Measurements from ENCODE around the gene PDCD1.

Gene PDCD1

DNA sequence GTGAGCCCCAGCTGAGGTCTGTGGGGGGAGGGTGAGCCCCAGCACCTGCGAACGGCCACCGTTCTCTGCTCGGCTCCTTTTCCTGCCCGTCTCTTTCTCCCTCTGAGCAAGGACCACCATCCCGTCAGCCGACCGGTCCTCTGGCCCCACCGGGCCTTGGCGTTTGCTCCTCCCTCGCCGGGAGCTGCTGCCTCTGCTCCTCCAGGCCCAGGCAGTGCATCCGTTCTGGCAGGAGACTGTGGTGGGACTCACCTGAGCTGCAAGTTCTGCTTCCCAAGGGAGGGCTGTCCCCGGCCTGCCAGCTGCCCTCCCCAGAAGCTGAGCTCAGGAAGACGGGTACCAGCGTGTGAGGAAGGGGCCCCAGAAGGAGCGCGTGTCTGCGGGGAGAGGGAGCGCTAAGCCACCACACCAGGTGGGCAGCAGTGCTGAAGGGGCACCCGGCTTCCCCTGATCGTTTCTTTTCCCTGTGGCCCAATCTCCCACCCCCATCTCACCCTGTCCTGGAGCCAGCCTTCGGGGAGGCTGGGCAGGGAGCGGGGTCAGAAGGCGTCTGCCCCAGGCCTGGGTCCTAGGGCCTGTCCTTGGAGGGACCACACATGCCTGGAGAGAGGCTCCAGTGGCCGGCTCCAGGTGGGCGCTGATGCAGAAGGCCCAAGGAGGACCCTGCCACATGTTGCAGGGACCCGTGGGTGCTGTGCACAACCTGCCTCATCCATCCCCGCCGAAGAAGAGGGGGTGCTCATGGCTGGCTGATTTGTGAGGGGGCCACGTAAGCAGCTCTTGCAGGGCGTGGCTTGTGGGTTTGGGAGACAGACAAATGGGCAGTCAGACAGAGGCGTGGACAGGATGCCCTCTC, 8.3 kb upstream of the PDCD1 start:
- in situ Hi-C loops (cut with MboI; ENCODE audit: low sequenced_read_pairs), result no loop called here

DNA sequence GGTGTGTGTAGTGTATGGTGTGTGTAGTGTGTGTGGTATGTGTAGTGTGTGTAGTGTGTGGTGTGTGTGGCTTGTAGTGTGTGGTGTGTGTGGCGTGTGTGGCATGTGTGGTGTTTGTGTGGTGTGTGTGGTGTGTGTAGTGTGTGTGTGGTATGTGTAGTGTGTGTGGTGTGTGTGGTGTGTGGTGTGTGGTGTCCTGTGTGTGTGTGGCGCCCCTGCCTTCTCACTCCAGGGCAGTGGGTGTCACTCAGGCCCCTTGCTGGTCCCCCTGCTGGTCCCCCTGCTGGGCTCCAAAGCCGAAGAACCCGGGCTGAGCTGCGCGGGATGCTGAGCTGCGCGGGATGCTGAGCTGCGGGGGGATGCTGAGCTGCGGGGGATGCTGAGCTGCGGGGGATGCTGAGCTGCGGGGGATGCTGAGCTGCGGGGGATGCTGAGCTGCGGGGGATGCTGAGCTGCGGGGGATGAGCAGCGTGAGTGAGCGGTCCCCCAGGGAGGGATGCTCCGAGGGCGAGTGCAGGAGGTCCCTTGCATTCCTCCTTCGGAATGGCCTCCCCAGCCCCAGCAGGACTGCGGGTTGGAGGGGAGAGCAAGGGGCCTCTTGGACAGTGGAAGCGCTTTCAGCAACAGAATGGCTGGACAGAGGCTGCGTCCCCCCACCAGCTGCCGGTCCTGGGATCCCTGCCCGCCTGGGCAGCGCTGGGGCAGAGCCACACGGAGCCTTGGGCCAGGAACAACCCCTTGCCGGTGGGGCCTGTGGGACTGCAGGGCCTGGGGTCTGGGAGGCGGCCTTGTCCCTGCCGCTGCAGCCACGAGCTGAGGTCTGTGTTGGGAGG, 7.5 kb upstream of the PDCD1 start:
- in situ Hi-C loops (cut with MboI; ENCODE audit: low sequenced_read_pairs), result no loop called here

DNA sequence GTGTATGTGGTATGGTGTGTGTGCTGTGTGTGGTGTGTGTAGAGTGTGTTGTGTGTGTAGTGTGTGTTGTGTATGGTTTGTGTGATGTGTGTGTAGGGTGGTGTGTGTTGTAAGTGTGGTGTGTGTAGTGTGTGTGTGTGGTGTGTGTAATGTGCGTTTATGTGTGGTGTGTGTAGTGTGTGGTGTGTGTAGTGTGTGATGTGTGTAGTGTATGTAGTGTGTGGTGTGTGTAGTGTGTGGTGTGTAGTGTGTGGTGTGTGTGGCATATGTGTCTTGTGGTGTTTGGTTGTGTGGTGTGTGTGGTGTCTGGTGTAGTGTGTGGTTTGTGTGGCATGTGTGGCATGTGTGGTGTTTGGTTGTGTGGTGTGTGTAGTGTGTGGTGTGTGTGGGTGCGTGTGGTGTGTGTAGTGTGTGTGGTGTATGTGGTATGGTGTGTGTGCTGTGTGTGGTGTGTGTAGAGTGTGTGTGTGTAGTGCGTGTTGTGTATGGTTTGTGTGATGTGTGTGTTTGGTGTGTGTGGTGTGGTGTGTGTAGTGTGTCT, 6.8 kb upstream of the PDCD1 start:
- in situ Hi-C loops (cut with MboI; ENCODE audit: low sequenced_read_pairs), result no loop called here

DNA sequence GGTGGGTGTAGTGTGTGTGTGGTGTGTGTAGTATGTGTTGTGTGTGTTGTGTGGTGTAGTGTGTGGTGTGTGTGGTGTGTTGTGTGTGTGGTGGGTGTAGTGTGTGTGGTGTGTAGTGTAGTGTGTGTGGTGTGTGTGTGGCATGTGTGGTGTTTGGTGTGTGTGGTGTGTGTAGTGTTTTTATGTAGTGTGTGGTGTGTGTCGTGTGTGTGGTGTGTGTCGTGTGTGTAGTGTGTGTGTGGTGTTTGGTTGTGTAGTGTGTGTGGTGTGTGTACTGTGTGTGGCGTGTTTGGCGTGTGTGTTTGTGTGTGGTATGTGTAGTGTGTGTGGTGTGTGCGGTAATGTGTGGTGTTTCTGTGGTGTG, 6.1 kb upstream of the PDCD1 start:
- in situ Hi-C loops (cut with MboI; ENCODE audit: low sequenced_read_pairs), result no loop called here

DNA sequence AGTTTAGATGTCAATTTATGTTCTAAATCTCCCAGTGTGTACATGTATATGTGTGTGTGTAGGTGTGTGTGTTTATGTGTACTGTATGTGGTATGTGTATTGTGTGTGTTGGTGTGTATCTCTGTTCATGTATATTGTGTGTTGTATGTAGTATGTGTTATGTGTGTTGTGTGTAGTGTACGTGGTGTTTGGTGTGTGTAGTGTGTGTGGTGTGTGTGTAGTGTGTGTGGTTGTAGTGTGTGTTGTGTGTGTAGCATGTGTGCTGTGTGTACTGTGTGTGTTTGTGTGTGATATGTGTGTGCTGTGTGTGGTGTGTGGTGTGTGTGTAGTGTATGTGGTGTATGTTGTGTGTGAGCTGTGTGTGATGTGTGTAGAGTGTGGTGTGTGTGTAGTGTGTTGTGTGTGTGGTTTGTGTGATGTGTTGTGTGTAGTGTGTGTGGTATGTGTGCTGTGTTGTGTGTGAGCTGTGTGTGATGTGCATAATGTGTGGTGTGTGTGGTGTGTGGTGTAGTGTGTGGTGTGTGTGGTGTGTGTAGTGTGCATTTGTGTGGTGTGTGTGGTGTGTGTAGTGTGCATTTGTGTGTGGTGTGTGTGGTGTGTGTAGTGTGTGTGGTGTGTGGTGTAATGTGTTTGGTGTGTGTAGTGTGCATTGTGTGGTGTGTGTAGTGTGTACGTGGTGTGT, 5.6 kb upstream of the PDCD1 start:
- in situ Hi-C loops (cut with MboI; ENCODE audit: low sequenced_read_pairs), result no loop called here

DNA sequence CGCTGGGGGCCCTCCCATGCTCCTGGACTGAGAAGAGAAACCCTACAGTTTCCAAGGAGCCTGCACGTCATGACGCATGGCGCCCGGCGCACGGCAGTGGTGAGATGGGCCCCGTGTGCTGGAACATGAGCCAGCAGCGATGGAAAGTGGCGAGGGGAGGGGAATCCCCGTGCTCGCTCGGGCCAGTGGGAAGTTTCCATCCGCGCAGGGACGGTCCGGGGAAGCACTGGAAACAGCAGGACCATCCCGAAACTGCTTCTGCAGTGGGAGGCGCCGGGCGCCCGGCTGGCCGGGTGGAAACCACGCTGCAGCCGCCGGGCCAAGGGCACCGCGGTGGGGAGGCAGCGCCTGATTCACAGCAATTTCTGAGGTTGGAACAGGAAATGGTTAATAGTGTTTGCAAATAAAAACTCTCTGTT, 4.9 kb upstream of the PDCD1 start:
- in situ Hi-C loops (cut with MboI; ENCODE audit: low sequenced_read_pairs), result no loop called here

DNA sequence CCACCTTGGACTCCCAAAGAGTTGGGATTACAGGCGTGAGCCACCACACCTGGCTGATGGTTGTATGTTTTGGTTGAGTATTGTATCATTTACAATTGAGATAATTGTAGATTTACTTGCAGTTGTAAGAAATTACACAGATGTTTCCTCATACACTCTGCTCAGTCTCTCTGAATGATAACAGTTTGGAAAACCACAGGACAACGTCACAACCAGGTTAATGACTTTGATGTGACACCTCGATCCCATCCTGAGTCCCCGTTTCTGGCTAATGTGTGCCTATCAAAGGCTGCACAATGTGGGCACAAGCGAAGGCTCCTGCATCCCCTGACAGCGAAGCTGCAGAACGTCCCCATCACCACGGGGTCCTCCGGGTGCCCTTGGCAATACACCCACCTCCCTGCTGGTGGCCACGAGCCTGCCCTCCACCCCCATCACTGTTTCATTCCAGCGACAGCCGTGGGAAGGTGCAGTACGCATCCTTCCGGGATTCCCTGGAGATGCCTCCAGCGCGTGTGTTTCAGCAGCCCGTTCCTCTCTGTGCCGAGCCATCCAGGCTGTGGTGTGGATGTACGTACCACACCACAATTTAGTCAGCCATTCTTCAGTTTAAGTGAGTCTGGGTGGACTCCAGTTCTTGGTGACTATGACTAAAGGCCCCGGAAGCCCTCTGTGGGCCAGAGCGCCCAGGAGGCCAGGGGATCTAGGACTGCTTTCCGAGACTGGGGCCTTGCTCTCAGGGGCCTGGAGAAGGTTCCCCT, 4.3 kb upstream of the PDCD1 start:
- in situ Hi-C loops (cut with MboI; ENCODE audit: low sequenced_read_pairs), result no loop called here

DNA sequence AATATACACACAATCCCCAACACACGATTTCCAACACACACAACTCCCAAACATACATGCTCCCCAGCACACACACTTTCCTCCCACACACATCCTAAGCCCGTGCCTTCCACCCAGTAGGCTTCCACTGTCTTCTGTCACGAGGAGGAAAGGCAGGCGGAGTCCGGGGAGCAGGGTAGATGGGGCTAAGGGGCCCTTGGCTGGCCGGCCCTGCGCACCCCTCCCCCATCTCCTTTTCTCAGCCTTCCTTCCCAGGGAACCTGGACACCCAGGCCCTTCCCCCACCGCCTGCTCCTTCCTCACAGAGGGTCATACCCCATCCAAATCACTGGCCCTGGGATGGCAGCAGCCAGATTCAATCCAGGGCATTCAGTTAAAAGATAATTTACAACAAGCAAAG, 3.4 kb upstream of the PDCD1 start:
- in situ Hi-C loops (cut with MboI; ENCODE audit: low sequenced_read_pairs), result no loop called here

DNA sequence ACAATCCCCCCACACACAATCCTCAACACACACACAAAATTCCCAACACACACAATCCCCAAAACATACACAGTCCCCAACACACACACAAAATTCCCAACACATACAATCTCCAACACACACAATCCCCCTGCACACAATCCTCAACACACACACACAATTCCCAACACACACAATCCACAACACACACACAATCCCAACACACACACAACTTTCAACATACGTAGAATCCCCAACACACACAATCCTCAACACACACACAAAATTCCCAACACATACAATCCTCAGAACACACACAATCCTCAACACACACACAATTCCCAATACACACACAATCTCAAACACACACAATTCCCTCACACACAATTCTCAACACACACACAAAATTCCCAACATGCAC, 2.6 kb upstream of the PDCD1 start:
- in situ Hi-C loops (cut with MboI; ENCODE audit: low sequenced_read_pairs), result no loop called here

DNA sequence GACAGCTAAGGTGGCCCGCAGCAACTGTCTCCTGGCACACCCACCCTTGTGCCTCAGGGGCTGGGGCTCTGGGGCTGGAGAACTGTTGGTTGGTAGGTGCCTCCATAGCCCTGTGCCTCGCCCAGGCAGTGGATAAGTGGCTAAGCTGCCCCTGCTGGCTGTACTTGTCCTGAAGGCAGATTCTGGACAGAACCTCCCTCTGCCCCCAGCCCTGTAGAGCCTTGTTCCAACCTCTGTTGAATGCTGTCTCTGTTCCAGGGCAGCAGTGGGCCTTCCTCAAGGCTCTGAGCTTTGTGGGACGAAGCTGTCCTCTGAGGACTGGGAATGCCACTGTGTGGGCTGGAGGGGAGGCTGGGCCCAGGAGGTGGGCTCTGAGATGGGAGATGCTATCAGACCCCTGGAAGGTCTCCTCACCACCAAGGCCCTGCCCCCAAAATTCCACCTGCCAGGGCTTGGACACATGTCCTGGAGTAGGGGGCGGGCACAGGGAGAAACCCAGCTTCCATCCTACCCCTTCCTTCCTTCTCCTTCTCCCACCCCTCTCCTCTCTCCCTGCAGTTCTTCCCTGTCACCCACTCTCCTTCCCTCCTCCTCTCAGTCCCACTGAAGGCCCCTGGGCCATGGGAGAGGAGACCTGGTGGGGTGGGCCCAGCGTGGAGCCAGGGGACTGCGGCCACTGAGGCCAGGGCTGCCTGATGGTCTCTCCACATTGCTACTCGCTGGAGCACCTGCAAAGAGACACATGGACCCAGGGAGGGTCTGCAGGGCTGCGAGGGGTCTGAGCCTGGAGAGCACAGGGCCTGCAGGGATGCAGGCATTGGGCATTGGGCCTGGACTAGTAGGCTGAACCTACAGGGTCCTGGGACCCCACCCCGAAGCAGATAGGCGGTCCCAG, 1.7 kb upstream of the PDCD1 start:
- in situ Hi-C loops (cut with MboI; ENCODE audit: low sequenced_read_pairs), result no loop called here

DNA sequence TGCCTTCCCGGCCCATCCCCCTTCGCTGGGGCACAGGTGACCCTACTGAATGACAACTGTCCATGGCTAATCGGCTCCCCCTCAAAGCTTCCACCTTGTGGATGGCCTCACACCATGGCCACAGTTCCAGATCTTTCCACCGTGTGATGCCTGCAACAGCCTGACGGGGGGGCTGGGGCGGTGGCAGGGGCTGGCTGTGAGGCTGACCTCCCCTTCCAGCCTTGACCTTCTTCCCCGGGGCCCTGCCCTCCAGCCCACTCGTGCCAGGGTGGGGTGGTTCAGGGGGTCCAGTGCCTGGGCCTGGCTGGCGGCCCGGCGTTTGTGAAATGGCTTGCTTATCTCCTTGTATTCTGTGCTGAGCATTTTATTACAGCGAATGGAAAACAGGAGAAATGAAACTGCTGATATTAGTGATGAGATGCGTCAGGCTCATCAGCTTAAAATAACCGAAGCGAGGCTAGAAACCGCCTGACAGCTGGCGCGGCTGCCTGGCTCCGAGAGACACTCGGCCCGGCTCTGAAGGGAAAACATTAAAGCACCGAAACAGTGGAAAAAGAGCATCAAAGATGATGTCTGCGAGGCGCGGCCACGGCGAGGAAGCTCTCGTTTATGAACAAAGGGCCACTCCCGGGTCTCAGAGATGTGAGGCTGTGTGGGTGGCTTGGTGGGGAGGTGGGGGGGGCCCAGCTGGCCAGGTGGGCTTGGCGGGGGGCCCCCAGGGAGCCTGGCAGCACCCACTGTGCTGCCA, 916 bp upstream of the PDCD1 start:
- in situ Hi-C loops (cut with MboI; ENCODE audit: low sequenced_read_pairs), result no loop called here

DNA sequence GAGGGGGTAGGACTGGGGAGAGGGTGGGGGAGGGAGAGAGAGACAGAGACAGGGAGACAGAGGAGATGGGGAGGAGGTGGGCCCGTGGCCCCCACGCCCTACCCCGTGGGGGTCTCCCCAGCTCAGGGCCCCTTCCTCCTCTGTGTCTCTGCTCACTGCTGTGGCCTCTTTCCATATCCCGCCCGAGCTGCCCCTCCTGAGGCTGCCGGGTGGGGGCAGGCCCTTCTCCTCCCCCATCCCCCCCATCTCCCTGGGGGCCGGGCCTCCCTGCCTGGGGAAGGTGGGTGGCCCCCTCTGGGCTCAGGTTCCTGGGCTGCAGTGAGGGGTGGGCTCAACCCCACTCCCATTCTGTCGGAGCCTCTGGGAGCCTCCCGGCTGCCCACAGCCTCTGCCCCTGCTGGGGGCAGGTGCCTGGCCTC, 332 bp upstream of the PDCD1 start:
- in situ Hi-C loops (cut with MboI; ENCODE audit: low sequenced_read_pairs), result no loop called here

DNA sequence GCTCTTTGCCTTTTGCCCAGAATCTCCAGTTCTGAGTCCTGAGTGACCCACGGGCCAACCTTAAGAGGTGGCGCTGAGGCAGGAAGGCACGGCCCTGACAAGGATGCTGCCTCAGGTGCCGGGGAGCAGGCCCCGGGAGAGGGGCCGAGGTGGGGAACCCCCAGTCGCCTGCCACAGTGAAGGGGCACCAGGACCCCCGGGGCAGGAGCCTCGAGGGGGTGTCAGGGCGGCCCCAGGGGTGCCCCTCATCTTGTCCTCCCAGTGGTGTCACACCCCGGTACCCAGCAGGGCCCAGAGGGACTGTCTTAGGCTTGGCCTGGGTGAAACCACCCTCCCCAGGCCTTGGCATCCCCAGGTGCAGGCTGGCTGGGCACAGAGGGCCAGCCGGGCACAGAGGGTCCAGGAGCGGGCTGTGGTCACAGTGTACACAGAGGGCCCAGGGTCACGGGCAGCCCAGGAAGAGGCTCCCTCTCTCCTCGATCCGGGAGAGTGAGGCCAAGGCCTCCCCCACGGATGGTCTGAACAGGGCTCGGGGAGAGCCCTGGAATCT, 1.0 kb downstream of the PDCD1 start:
- in situ Hi-C loops (cut with MboI; ENCODE audit: low sequenced_read_pairs), result no loop called here

DNA sequence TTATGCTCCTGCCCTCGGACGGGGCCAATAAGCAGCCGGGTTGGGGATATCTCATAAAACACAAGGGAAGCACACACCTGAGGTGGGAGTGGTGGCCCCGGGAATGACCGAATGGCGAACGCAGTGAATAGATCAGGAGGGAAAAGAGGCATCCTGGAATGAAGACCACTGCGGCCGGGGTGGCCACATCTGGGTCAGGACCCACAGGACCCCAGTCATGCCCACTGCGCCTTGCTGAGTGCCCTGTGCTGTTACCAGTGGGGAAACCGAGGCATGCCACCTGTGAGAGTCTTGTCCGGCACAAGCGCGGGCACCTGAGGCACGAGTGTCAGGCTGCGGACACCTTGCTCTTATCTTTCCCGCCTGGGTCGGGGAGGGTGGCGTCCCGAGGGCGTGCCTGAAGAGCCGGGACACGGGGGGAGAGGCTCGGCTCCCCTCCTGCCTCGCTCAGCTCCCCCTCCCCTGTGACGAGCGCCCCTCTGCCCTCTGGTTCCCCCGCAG, 1.6 kb downstream of the PDCD1 start:
- in situ Hi-C loops (cut with MboI; ENCODE audit: low sequenced_read_pairs), result no loop called here

DNA sequence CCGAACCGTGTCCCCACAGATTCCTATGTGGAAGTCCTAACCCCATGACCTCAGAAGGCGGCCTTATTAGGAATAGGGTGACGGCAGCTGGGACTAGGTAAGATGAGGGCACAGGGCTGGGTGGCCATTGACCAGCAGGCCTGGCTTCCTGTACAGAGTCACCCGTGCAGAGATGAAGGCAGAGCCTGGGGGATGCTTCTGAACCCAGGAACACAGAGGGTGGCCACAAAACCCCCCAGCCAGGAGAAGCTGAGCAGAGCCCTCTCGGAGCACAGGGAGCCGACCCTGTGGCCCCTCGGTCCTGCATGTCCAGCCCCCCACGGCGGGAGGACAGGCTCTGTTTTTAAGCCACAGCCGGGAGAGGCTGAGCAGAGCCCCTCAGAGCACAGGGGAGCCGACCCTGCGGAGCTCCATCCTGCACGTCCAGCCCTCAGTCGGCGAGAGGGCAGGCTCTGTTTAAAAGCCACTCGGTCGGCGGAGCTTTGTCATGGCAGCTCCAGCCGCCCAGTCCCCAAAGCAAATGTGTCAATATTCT, 2.7 kb downstream of the PDCD1 start:
- in situ Hi-C loops (cut with MboI; ENCODE audit: low sequenced_read_pairs), result no loop called here

DNA sequence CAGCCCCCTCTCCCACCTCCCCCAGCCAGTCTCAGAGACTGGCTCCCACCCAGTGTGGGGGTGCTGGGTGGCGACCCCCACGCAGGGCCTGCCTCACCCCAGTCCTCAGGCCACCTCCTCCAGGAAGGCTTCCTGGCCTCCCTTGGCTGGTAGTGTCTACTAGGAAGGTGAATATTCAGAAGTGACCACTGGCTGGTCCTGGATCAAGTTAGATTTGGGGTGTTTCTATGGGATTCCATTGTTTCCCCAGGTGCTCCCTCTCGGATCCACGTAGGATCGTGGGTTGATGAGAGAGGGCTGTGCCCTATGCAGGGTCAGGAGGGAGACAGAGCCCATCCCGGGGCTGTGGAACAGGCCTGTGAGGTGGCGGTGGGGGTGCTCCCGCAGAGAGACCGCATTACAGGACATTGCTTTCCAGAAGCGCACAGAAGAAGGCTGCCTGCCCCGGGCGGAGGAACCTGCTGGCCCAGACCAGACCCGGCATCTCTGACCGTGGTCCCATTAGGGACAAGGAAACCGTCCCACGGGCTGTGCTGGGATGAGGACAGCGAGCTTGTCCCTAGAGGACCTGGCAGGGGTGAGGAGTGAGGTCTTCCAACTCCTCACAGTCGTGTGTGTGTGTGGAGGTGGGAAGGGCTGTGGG, 3.3 kb downstream of the PDCD1 start:
- in situ Hi-C loops (cut with MboI; ENCODE audit: low sequenced_read_pairs), result no loop called here

DNA sequence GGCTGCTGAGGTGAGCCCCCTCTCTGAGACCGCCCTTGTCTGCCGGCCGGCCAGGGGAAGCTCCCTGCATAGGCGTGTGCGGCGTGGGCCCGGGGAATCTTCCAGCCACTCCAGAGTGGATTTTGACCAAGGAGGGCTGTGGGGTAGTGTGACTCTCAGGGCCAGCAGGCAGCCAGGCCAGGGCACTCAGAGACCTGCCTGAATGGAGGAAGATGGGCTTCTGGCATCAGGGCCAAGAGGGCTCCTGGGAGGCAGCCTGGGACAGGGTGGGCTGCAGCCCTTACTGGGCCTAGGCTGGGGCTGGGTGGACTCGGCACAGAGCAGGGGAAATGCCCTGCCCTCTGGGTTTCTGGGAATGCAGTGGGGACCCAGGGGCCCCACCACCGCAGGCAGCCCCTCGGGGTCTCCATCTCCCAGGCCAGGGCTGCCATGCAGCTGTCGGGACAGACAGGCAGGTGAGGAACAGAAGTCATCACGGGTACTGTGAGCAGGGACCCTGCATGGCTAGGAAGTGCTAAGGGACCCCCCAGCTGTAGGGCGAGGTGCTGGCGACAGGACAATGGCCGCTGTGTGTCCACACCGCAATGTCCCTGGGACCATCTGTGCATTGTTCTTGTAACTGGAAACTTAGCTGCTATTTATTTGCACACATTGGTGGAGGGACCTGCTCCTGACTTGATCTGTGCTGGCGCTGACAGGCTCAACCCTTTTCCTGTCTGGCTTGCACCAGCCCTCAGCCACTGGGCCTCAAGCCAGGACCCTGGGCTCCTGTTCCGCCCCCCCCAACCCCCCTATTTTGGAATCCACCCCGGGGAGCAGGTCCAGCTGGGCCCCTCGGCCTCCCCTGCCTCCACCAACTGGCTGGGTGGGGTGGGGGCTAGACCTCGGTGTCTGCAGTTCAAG, 4.1 kb downstream of the PDCD1 start:
- in situ Hi-C loops (cut with MboI; ENCODE audit: low sequenced_read_pairs), result no loop called here

Measured in HL-60/S4 (cell line).